HL-60 (cell line): ENCODE measurements around the gene NUTM2F.
"Not testable (repeated sequence)": the region's sequence is repeated elsewhere in the genome, so short reads cannot be mapped to it uniquely, and the experiment has no call there.

Experiments used
- GABPA ChIP-seq: IDR thresholded peaks from 2 replicates; pipeline ENCODE4 v1.6.1; 2012; ENCODE audit warnings: low read depth
- POLR2AphosphoS5 ChIP-seq: IDR thresholded peaks from 2 replicates; pipeline ENCODE4 v1.6.1; 2012; ENCODE audit warnings: low read depth
- SPI1 ChIP-seq: IDR thresholded peaks from 2 replicates; pipeline ENCODE4 v1.6.1; 2012; ENCODE audit warnings: low read depth, mild to moderate bottlenecking, borderline replicate concordance
- TF ChIP-seq, protein P1 (sequence below): IDR thresholded peaks from one replicate; pipeline ENCODE4 v1.5.1; 2011; ENCODE audit warnings: low read length, control low read depth, inconsistent platforms; ENCODE audit not compliant: insufficient read depth
- TF ChIP-seq, protein P2 (sequence below): IDR thresholded peaks from 2 replicates; pipeline ENCODE4 v1.6.1; 2012; ENCODE audit warnings: low read depth; ENCODE audit not compliant: insufficient replicate concordance

DNA sequence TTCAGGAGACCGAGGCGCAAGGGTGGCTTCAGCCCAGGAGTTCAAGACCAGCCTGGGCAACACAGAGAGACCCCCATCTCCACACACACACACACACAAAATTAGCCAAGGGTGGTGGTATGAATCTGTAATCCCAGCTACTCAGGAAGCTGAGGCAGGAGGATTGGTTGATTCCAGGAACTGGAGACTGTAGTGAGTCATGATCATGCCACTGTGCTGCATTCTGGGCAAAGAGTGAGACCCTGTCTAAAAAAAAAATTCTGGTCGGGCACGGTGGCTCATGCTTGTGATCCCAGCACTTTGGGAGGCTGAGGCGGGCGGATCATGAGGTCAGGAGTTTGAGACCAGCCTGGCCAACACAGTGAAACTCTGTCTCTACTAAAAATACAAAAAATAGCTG, 11.2 kb upstream of the NUTM2F start:
- TF ChIP-seq, protein P1, sequence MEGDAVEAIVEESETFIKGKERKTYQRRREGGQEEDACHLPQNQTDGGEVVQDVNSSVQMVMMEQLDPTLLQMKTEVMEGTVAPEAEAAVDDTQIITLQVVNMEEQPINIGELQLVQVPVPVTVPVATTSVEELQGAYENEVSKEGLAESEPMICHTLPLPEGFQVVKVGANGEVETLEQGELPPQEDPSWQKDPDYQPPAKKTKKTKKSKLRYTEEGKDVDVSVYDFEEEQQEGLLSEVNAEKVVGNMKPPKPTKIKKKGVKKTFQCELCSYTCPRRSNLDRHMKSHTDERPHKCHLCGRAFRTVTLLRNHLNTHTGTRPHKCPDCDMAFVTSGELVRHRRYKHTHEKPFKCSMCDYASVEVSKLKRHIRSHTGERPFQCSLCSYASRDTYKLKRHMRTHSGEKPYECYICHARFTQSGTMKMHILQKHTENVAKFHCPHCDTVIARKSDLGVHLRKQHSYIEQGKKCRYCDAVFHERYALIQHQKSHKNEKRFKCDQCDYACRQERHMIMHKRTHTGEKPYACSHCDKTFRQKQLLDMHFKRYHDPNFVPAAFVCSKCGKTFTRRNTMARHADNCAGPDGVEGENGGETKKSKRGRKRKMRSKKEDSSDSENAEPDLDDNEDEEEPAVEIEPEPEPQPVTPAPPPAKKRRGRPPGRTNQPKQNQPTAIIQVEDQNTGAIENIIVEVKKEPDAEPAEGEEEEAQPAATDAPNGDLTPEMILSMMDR, result not testable (repeated sequence)
- not testable (repeated sequence) for TF ChIP-seq POLR2AphosphoS5, SPI1, GABPA
- TF ChIP-seq, protein P2, sequence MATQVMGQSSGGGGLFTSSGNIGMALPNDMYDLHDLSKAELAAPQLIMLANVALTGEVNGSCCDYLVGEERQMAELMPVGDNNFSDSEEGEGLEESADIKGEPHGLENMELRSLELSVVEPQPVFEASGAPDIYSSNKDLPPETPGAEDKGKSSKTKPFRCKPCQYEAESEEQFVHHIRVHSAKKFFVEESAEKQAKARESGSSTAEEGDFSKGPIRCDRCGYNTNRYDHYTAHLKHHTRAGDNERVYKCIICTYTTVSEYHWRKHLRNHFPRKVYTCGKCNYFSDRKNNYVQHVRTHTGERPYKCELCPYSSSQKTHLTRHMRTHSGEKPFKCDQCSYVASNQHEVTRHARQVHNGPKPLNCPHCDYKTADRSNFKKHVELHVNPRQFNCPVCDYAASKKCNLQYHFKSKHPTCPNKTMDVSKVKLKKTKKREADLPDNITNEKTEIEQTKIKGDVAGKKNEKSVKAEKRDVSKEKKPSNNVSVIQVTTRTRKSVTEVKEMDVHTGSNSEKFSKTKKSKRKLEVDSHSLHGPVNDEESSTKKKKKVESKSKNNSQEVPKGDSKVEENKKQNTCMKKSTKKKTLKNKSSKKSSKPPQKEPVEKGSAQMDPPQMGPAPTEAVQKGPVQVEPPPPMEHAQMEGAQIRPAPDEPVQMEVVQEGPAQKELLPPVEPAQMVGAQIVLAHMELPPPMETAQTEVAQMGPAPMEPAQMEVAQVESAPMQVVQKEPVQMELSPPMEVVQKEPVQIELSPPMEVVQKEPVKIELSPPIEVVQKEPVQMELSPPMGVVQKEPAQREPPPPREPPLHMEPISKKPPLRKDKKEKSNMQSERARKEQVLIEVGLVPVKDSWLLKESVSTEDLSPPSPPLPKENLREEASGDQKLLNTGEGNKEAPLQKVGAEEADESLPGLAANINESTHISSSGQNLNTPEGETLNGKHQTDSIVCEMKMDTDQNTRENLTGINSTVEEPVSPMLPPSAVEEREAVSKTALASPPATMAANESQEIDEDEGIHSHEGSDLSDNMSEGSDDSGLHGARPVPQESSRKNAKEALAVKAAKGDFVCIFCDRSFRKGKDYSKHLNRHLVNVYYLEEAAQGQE, result not testable (repeated sequence)
